SK-N-SH (cell line): ENCODE measurements around the gene DNAH1. TPM values are rescaled to one million over a fixed set of nuclear protein-coding genes. Genes with fewer than 3 reads are reported as not detected.
A peak's percentile ranks its signal among the peaks of the same experiment; 100 is the strongest.

Experiments
- CTCF ChIA-PET: fragments of 300-600, 350-600 bp; formaldehyde crosslinking; extraction: SDS; loops from one replicate; lab custom pipeline; 2021; lab: Yijun Ruan, JAX
- POLR2A ChIA-PET: fragments of 350-600 bp; sonication (Branson Sonifier 250); formaldehyde crosslinking; extraction: SDS; loops from one replicate; lab custom pipeline; 2020; ENCODE audit warnings: antibody characterized with exemption, inconsistent platforms; lab: Yijun Ruan, JAX
- DNase-seq: peaks from one replicate; pipeline ENCODE4 v3.0.0; 2012
- H2AFZ ChIP-seq: fragments of 200-600 bp; sonication (generic); 2 replicates; pipeline ENCODE4 v1.8.1; 2016; ENCODE audit warnings: antibody characterized with exemption, mild to moderate bottlenecking, low read depth
- H3F3A ChIP-seq: fragments of 200-600 bp; sonication (generic); replicated peaks from 2 replicates; pipeline ENCODE3; 2016; ENCODE audit warnings: antibody characterized with exemption, mild to moderate bottlenecking; ENCODE audit not compliant: insufficient read depth
- H3K27ac ChIP-seq, 2 experiments: fragments of 200-500 bp in 1 of 2; fragments of 200-600 bp in 1 of 2; sonication (Bioruptor generic) in 1 of 2; sonication (generic), shearing (Covaris generic) in 1 of 2; 2 replicates each; pipeline versions ENCODE4 v1.5.1 to v1.6.1; 2014 to 2016; ENCODE audit warnings: low read depth in 2 of 2, inconsistent platforms in 1 of 2, low read length in 1 of 2, mild to moderate bottlenecking in 1 of 2, mixed read lengths in 1 of 2
- H3K27me3 ChIP-seq: fragments of 200-600 bp; sonication (generic), shearing (Covaris generic); 2 replicates; pipeline ENCODE4 v1.6.1; 2016; ENCODE audit warnings: mixed run types; ENCODE audit not compliant: insufficient read depth
- H3K36me3 ChIP-seq, 2 experiments: fragments of 200-500 bp in 1 of 2; fragments of 200-600 bp in 1 of 2; sonication (Bioruptor generic) in 1 of 2; sonication (generic) in 1 of 2; replicated peaks in 1 of 2; 2 replicates each; pipeline versions ENCODE3 to v1.5.1; 2014 to 2016; ENCODE audit warnings: low read length in 1 of 2, mild to moderate bottlenecking in 1 of 2; ENCODE audit not compliant: insufficient read depth in 2 of 2, control insufficient read depth in 1 of 2
- H3K4me1 ChIP-seq, 2 experiments: fragments of 200-500 bp in 1 of 2; fragments of 200-600 bp in 1 of 2; sonication (Bioruptor generic) in 1 of 2; sonication (generic), shearing (Covaris generic) in 1 of 2; 2 replicates each; pipeline versions ENCODE4 v1.5.1 to v1.6.1; 2014 to 2016; ENCODE audit warnings: low read depth in 1 of 2, low read length in 1 of 2, mixed run types in 1 of 2; ENCODE audit not compliant: insufficient read depth in 2 of 2, control insufficient read depth in 1 of 2
- H3K4me2 ChIP-seq: fragments of 200-600 bp; sonication (generic), shearing (Covaris generic); 2 replicates; pipeline ENCODE4 v1.6.1; 2017; ENCODE audit warnings: mixed run types
- H3K4me3 ChIP-seq, 2 experiments: fragments of 200-500 bp in 1 of 2; fragments of 200-600 bp in 1 of 2; sonication (Bioruptor generic) in 1 of 2; sonication (generic), shearing (Covaris generic) in 1 of 2; 2 replicates each; pipeline versions ENCODE4 v1.5.1 to v1.8.1; 2014 to 2016; ENCODE audit warnings: low read depth in 2 of 2, inconsistent platforms in 1 of 2, low read length in 1 of 2, mild to moderate bottlenecking in 1 of 2, mixed read lengths in 1 of 2, moderate library complexity in 1 of 2
- H3K79me2 ChIP-seq: fragments of 200-600 bp; sonication (generic); 2 replicates; pipeline ENCODE4 v1.8.1; 2017; ENCODE audit warnings: mild to moderate bottlenecking; ENCODE audit not compliant: insufficient read depth
- H3K9ac ChIP-seq: fragments of 200-600 bp; sonication (generic); 2 replicates; pipeline ENCODE4 v1.6.1; 2017; ENCODE audit warnings: mixed run types
- H3K9me2 ChIP-seq: fragments of 200-600 bp; sonication (generic); 2 replicates; pipeline ENCODE4 v1.6.1; 2017; ENCODE audit warnings: mixed run types
- H3K9me3 ChIP-seq: fragments of 200-600 bp; sonication (generic); 2 replicates; pipeline ENCODE4 v1.6.1; 2017; ENCODE audit warnings: mixed run types, mild to moderate bottlenecking, moderate library complexity
- H4K20me1 ChIP-seq: fragments of 200-600 bp; sonication (generic); 2 replicates; pipeline ENCODE4 v1.6.1; 2017; ENCODE audit warnings: mild to moderate bottlenecking, mixed run types; ENCODE audit not compliant: insufficient read depth
- CHD2 ChIP-seq: fragments of 150-350 bp; IDR thresholded peaks from 2 replicates; pipeline ENCODE4 v1.6.1; 2018; ENCODE audit warnings: low read length; ENCODE audit not compliant: partially characterized antibody
- EP300 ChIP-seq, 2 experiments: IDR thresholded peaks; 2 replicates each; pipeline versions ENCODE4 v1.4.0 to v1.6.1; 2012; ENCODE audit warnings: borderline replicate concordance in 1 of 2, low read depth in 1 of 2, low read length in 1 of 2
- FOXJ3 ChIP-seq: sonication (generic); formaldehyde crosslinking; IDR thresholded peaks from 2 replicates; pipeline ENCODE4 v1.5.1; 2020; ENCODE audit warnings: mild to moderate bottlenecking, missing genetic modification reagents
- NRF1 ChIP-seq: IDR thresholded peaks from 2 replicates; pipeline ENCODE4 v1.6.1; 2012; ENCODE audit warnings: low read depth, mild to moderate bottlenecking, low read length
- POLR2AphosphoS5 ChIP-seq: IDR thresholded peaks from 2 replicates; pipeline ENCODE4 v1.6.1; 2012; ENCODE audit warnings: low read depth, low read length
- RAD21 ChIP-seq: IDR thresholded peaks from 2 replicates; pipeline ENCODE4 v1.6.1; 2012; ENCODE audit warnings: mild to moderate bottlenecking, low read length
- RCOR1 ChIP-seq: fragments of 150-350 bp; IDR thresholded peaks from 2 replicates; pipeline ENCODE4 v1.6.1; 2017; ENCODE audit warnings: antibody characterized with exemption, low read length
- REST ChIP-seq: IDR thresholded peaks from 2 replicates; pipeline ENCODE4 v1.6.1; 2012; ENCODE audit warnings: mild to moderate bottlenecking, low read depth, low read length, moderate library complexity
- TAF1 ChIP-seq: IDR thresholded peaks from 2 replicates; pipeline ENCODE4 v1.6.1; 2012; ENCODE audit warnings: low read depth, mild to moderate bottlenecking, low read length, moderate library complexity, borderline replicate concordance
- TCF12 ChIP-seq: IDR thresholded peaks from 2 replicates; pipeline ENCODE4 v1.4.0; 2012
- USF1 ChIP-seq: IDR thresholded peaks from 2 replicates; pipeline ENCODE4 v1.4.0; 2012; ENCODE audit warnings: low read depth, borderline replicate concordance
- ZBTB33 ChIP-seq: IDR thresholded peaks from 2 replicates; pipeline ENCODE4 v1.4.0; 2012; ENCODE audit warnings: low read depth, borderline replicate concordance
- WGBS: methylation state at CpG from one replicate; pipeline ENCODE4 v1.1.6; 2017; ENCODE audit warnings: low lambda C conversion rate; 5-methylcytosine and 5-hydroxymethylcytosine counted together
- polyA plus RNA-seq, 3 experiments: library from polyadenylated mRNA; depleted of rRNA; stranded (reverse); fragments of >200 nt; gene quantifications; 2 replicates each; pipeline ENCODE4 v1.2.3, GENCODE V29; 2012
- TF ChIP-seq, protein P1 (sequence below): IDR thresholded peaks from 2 replicates; pipeline ENCODE4; 2012
- TF ChIP-seq, protein P2 (sequence below): IDR thresholded peaks from 2 replicates; pipeline ENCODE4 v1.4.0; 2012; ENCODE audit warnings: low read depth

DNAH1 gene
- polyA plus RNA-seq, 1 of the 3 experiments (the other 2 are of a cell fraction), result 5.1 TPM

DNA sequence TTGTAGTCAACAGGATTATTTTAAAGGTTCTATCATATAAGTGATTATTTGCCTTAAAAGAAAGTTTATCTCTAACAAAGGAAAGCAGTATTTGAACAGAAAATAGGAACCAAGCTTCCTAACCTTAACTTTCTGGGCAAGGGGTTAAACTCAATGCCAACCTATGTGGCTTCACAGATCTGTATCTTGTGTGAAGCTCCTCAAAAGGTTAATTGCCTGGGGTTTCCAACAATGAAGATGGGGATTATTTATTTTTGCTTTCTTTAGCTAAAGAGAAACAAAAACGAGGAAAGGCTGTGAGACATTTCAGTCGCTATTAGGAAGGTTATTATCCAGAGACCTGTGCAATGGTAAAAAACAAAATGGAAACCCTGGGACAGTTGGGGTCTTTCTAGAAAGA lies 36.5 kb upstream of the DNAH1 start:
- POLR2A ChIA-PET, result interaction anchor here (0.7 to 5.7 kb wide), 9 partner anchors 9 to 250 kb away, joined by 3 to 67 read pairs (median 7); partner anchors contain the start of genes PPM1M and TWF2

GRCh38 chr3:52280050-52280461 lies 36.1 kb upstream of the DNAH1 start:
- POLR2A ChIA-PET, result interaction anchor here (0.7 to 5.7 kb wide), 7 partner anchors 9 to 251 kb away, joined by 3 to 67 read pairs (median 4); partner anchors contain the start of genes PPM1M and TWF2
- H4K20me1 ChIP-seq, result peaks cover 27% of the 10 kb centered on the region
- TF ChIP-seq CHD2 (peak; percentile 33), RCOR1 (peak; percentile 71; the same call in 1 of the 2 replicates), USF1 (no peak), RAD21 (no peak; the same call in 1 of the 2 replicates), EP300 (IDR thresholded peaks at IDR 0.05; ENCODE audit: borderline replicate concordance in 1 of 2, low read depth in 1 of 2, low read length in 1 of 2) (peak in 1 of 2 experiments; percentile 80; a peak in 2 of 4 replicates), POLR2AphosphoS5 (peak; percentile 39), ZBTB33 (no peak)
- TF ChIP-seq, protein P1, sequence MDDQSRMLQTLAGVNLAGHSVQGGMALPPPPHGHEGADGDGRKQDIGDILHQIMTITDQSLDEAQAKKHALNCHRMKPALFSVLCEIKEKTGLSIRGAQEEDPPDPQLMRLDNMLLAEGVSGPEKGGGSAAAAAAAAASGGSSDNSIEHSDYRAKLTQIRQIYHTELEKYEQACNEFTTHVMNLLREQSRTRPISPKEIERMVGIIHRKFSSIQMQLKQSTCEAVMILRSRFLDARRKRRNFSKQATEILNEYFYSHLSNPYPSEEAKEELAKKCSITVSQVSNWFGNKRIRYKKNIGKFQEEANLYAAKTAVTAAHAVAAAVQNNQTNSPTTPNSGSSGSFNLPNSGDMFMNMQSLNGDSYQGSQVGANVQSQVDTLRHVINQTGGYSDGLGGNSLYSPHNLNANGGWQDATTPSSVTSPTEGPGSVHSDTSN, result peak; percentile 7; the same call in 1 of the 2 replicates

More for the DNA sequence above, 36.5 kb upstream of the DNAH1 start:
- H3F3A ChIP-seq, result peaks cover 22% of the 10 kb centered on the region
- no peaks in the 10 kb centered on the region for H3K9me3 ChIP-seq
- H3K9me2 ChIP-seq, result no peaks in the 10 kb centered on the region
- CTCF ChIA-PET, result interaction anchor here (0.8 to 5.2 kb wide), 16 partner anchors 9 to 277 kb away, joined by 3 to 63 read pairs (median 6); partner anchors contain the start of genes GLYCTK, PPM1M and TWF2
- peak overlapping the region; percentile 90 to 97 for H3K27ac ChIP-seq
- no peak for TF ChIP-seq FOXJ3 (CRISPR knock-in tag)
- TF ChIP-seq, protein P2, sequence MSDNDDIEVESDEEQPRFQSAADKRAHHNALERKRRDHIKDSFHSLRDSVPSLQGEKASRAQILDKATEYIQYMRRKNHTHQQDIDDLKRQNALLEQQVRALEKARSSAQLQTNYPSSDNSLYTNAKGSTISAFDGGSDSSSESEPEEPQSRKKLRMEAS, result no peak
- no peak for TF ChIP-seq RCOR1
- no peak for TF ChIP-seq REST
- TF ChIP-seq POLR2AphosphoS5, result no peak
- no peak for TF ChIP-seq NRF1
- no peak for TF ChIP-seq TAF1
- TF ChIP-seq TCF12, result no peak
- peaks cover 11 to 20% of the 10 kb centered on the region in 2 experiments; a peak in 3 of 4 replicates for H3K4me1 ChIP-seq
- no peak for DNase-seq
- peak overlapping the region; percentile 97; the same call in 1 of the 2 replicates for H3K9ac ChIP-seq
- H2AFZ ChIP-seq, result peak overlapping the region; percentile 77; the same call in 1 of the 2 replicates
- WGBS, result 28% methylated on average over 2 of the region's 2 CpGs
- peak overlapping the region; percentile 71 to 92 for H3K4me3 ChIP-seq
- peaks cover 43% of the 10 kb centered on the region for H3K79me2 ChIP-seq
- H3K36me3 ChIP-seq, result peaks cover 0 to 4% of the 10 kb centered on the region in 2 experiments
- H3K4me2 ChIP-seq, result peak overlapping the region; percentile 96
- no peaks in the 10 kb centered on the region for H3K27me3 ChIP-seq
- H4K20me1 ChIP-seq, result peaks cover 32% of the 10 kb centered on the region

More at GRCh38 chr3:52280050-52280461, 36.1 kb upstream of the DNAH1 start:
- H3F3A ChIP-seq, result peaks cover 22% of the 10 kb centered on the region
- H3K36me3 ChIP-seq, result no peaks in the 10 kb centered on the region
- DNase-seq, result peak; percentile 68
- 18% methylated on average over 6 of the region's 6 CpGs for WGBS
- H3K9me2 ChIP-seq, result no peaks in the 10 kb centered on the region
- H2AFZ ChIP-seq, result peak overlapping the region; percentile 77; the same call in 1 of the 2 replicates
- H3K4me3 ChIP-seq, result peak overlapping the region; percentile 71 to 92; a peak in 2 of 4 replicates
- CTCF ChIA-PET, result interaction anchor here (0.7 to 5.2 kb wide), 15 partner anchors 9 to 277 kb away, joined by 3 to 63 read pairs (median 4); partner anchors contain the start of genes GLYCTK and TWF2
- peak overlapping the region; percentile 96 for H3K4me2 ChIP-seq
- H3K9ac ChIP-seq, result peak overlapping the region; percentile 97; the same call in 1 of the 2 replicates
- H3K27me3 ChIP-seq, result no peaks in the 10 kb centered on the region
- peaks cover 11 to 20% of the 10 kb centered on the region in 2 experiments; a peak in 3 of 4 replicates for H3K4me1 ChIP-seq
- H3K9me3 ChIP-seq, result no peaks in the 10 kb centered on the region
- H3K27ac ChIP-seq, result peak overlapping the region; percentile 90 to 97
- peaks cover 38% of the 10 kb centered on the region for H3K79me2 ChIP-seq
